Mesenchymal stem cell (in vitro differentiated cells and primary cell): Measurements from ENCODE around the gene HOXC5.

Experiments
- DNase-seq: peaks from one replicate; pipeline ENCODE4 v3.0.0-alpha.2; 2013
- H2AFZ ChIP-seq: one replicate; pipeline ENCODE4 v1.6.1; 2013; ENCODE audit warnings: low read depth, mild to moderate bottlenecking, control low read depth, inconsistent platforms, low read length, moderate library complexity
- H2AK5ac ChIP-seq: 2 replicates; pipeline ENCODE4 v1.6.1; 2013; ENCODE audit warnings: low read length, moderate library complexity, mild to moderate bottlenecking, inconsistent platforms; ENCODE audit not compliant: severe bottlenecking
- H2BK120ac ChIP-seq: one replicate; pipeline ENCODE4 v1.6.1; 2013; ENCODE audit warnings: low read depth, mild to moderate bottlenecking, inconsistent platforms, low read length, moderate library complexity
- H2BK12ac ChIP-seq, 2 experiments: one replicate each; pipeline ENCODE4 v1.6.1; 2013; ENCODE audit warnings: inconsistent platforms in 2 of 2, low read length in 2 of 2, mild to moderate bottlenecking in 2 of 2, moderate library complexity in 2 of 2, control low read depth in 1 of 2
- H2BK15ac ChIP-seq: one replicate; pipeline ENCODE4 v1.6.1; 2013; ENCODE audit warnings: mild to moderate bottlenecking, low read depth, inconsistent platforms; ENCODE audit not compliant: poor library complexity, severe bottlenecking
- H2BK5ac ChIP-seq: 2 replicates; pipeline ENCODE4 v1.6.1; 2013; ENCODE audit warnings: low read depth, mild to moderate bottlenecking, low read length, control low read depth, inconsistent platforms; ENCODE audit not compliant: poor library complexity, severe bottlenecking
- H3K14ac ChIP-seq, 2 experiments: one replicate each; pipeline ENCODE4 v1.6.1; 2013; ENCODE audit warnings: inconsistent platforms in 2 of 2, low read length in 2 of 2, control low read depth in 1 of 2, mild to moderate bottlenecking in 1 of 2, moderate library complexity in 1 of 2
- H3K18ac ChIP-seq, 2 experiments: one replicate each; pipeline ENCODE4 v1.6.1; 2013; ENCODE audit warnings: inconsistent platforms in 2 of 2, low read length in 2 of 2, control low read depth in 1 of 2, low read depth in 1 of 2, mild to moderate bottlenecking in 1 of 2
- H3K23ac ChIP-seq, 2 experiments: one replicate each; pipeline ENCODE4 v1.6.1; 2013; ENCODE audit warnings: inconsistent platforms in 2 of 2, low read length in 2 of 2, mild to moderate bottlenecking in 2 of 2, moderate library complexity in 2 of 2, control low read depth in 1 of 2
- H3K27ac ChIP-seq: 2 replicates; pipeline ENCODE4 v1.5.1; 2013; ENCODE audit warnings: mild to moderate bottlenecking, moderate library complexity, low read length, control low read depth, inconsistent platforms; ENCODE audit not compliant: poor library complexity, severe bottlenecking
- H3K27me3 ChIP-seq, 2 experiments: 2 replicates each; pipeline versions ENCODE4 v1.6.1 to v1.7.0; 2013; ENCODE audit warnings: low read length in 2 of 2, mild to moderate bottlenecking in 2 of 2, moderate library complexity in 2 of 2, control low read depth in 1 of 2, inconsistent platforms in 1 of 2; ENCODE audit not compliant: control insufficient read depth in 1 of 2, insufficient read depth in 1 of 2
- H3K36me3 ChIP-seq, 2 experiments: 2 replicates each; pipeline versions ENCODE4 v1.6.1 to v1.7.0; 2013; ENCODE audit warnings: low read length in 2 of 2, control low read depth in 1 of 2, inconsistent platforms in 1 of 2, low read depth in 1 of 2, mild to moderate bottlenecking in 1 of 2; ENCODE audit not compliant: insufficient read depth in 2 of 2, control insufficient read depth in 1 of 2
- H3K4ac ChIP-seq, 2 experiments: one replicate each; pipeline ENCODE4 v1.6.1; 2013; ENCODE audit warnings: inconsistent platforms in 2 of 2, low read length in 2 of 2, mild to moderate bottlenecking in 2 of 2, moderate library complexity in 2 of 2, control low read depth in 1 of 2, low read depth in 1 of 2
- H3K4me1 ChIP-seq: 2 replicates; pipeline ENCODE4 v1.6.1; 2013; ENCODE audit warnings: low read depth, low read length, control low read depth; ENCODE audit not compliant: control insufficient read depth, insufficient read depth
- H3K4me2 ChIP-seq: 2 replicates; pipeline ENCODE4 v1.6.1; 2013; ENCODE audit warnings: low read length, mild to moderate bottlenecking, inconsistent platforms; ENCODE audit not compliant: poor library complexity, severe bottlenecking
- H3K4me3 ChIP-seq, 2 experiments: 2 replicates each; pipeline versions ENCODE4 v1.5.1 to v1.7.0; 2013; ENCODE audit warnings: low read length in 2 of 2, mild to moderate bottlenecking in 2 of 2, control low read depth in 1 of 2, low read depth in 1 of 2; ENCODE audit not compliant: insufficient read depth in 1 of 2
- H3K79me1 ChIP-seq: replicated peaks from 2 replicates; pipeline ENCODE4 v1.6.1; 2013; ENCODE audit warnings: mild to moderate bottlenecking, control low read depth, low read length, inconsistent platforms; ENCODE audit not compliant: poor library complexity, severe bottlenecking
- H3K9ac ChIP-seq: 2 replicates; pipeline ENCODE4 v1.7.0; 2013; ENCODE audit warnings: mild to moderate bottlenecking, low read length, moderate library complexity
- H3K9me3 ChIP-seq: 2 replicates; pipeline ENCODE4 v1.7.0; 2013; ENCODE audit warnings: mild to moderate bottlenecking, low read length; ENCODE audit not compliant: control insufficient read depth
- H4K8ac ChIP-seq: one replicate; pipeline ENCODE4 v1.6.1; 2013; ENCODE audit warnings: inconsistent platforms, mild to moderate bottlenecking, low read length, moderate library complexity
- H4K91ac ChIP-seq: one replicate; pipeline ENCODE4 v1.6.1; 2013; ENCODE audit warnings: mild to moderate bottlenecking, low read length, inconsistent platforms
- WGBS: methylation state at CpG from one replicate; pipeline ENCODE4 v1.1.7; 2013; ENCODE audit warnings: mixed read lengths; 5-methylcytosine and 5-hydroxymethylcytosine counted together

HOXC5 gene

DNA sequence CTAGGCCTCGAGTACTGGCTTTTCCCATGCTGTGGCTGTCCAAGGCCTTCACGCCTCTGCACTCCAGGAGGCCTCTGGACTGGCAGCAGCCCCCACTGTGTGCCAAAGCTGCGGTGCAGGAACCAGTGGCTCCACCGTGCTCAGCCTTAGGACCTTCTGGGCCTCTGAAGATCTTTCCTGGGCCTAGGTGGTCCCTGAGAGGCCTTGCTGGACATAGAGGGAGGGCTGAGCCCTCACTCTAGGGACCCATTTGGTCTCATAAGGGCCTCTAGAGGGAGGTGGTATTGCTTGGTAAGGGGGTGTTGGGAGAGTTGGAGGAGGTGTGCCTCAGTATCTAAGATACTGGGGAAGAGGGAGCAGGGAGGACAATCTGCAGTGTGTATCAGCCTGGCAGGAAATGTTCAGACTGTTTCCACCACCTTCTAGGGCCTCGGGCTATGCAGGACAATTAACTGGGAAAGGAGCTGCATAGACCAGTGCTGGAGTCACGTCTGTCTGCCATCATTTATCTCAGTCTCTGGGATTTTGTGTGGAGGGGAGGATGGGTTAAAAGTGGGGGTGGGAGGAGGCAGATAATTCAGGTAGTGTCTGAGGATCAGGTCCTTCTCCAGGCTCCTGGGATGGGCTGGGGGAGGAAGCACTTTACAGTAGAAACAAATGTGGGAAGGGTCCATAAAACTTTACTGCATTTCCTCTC is 2.9 kb downstream of the HOXC5 start:
- H2BK12ac ChIP-seq = no peak overlapping the region
- H3K4me1 ChIP-seq = peaks cover 50% of the 10 kb centered on the region
- no peak overlapping the region for H2BK120ac ChIP-seq
- H3K4me3 ChIP-seq = no peak overlapping the region
- no peak overlapping the region for H2BK5ac ChIP-seq
- H3K23ac ChIP-seq = no peak overlapping the region
- WGBS = 65% methylated on average over 6 of the region's 6 CpGs
- H3K36me3 ChIP-seq = peaks cover 0 to 21% of the 10 kb centered on the region in 2 experiments
- no peak overlapping the region for H3K18ac ChIP-seq
- peaks cover 36% of the 10 kb centered on the region for H3K79me1 ChIP-seq
- H3K14ac ChIP-seq = no peak overlapping the region
- H2AFZ ChIP-seq = no peak overlapping the region
- no peak overlapping the region for H4K8ac ChIP-seq
- peak overlapping the region; percentile 4 for H3K27ac ChIP-seq
- no peak overlapping the region for H2BK15ac ChIP-seq
- DNase-seq = no peak
- peaks cover 0 to 4% of the 10 kb centered on the region in 2 experiments for H3K27me3 ChIP-seq
- H3K9me3 ChIP-seq = no peaks in the 10 kb centered on the region
- H2AK5ac ChIP-seq = peak overlapping the region; percentile 35
- H4K91ac ChIP-seq = no peak overlapping the region
- H3K4me2 ChIP-seq = no peak overlapping the region
- no peak overlapping the region for H3K4ac ChIP-seq
- H3K9ac ChIP-seq = peak overlapping the region; percentile 96

DNA sequence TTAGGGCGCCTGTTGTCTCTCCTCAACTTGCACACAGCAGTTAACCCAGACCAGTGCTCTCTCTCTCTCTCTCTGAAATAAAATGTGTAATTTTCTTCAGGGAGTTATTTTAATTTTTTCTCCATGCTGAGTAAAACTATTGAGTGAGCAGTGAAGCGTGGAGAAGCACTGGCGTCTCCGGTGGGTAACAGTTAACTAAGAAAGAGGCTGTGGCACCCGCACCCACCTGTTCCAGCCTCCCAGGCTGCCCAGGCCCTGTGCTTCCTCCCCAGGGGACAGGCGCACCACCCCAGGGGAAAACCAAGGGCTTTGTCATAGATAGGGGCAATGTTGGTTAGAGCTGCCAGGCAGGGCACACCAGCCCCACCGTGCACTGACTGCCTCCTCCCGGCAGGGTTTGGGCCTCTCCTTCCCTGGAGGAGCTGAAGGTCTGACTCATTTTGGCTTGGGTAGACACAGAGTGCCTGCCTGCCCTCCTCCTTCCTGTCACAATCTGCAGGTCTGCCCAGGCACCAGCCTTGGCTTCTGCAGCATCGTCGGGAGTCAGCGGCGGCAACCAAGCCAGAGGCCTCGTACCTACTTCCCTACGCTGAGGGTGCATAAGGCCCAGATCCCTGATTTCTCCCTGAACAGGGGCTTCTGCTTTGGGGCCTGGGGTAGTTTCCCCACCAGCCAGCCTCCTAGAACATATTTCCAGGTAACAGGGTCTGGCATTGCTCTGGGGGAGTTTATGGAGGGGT is 3.9 kb downstream of the HOXC5 start:
- H2AFZ ChIP-seq = no peak overlapping the region
- peak overlapping the region in 1 of 2 experiments; percentile 22 for H3K18ac ChIP-seq
- peak; percentile 37 for DNase-seq
- peak overlapping the region; percentile 96 for H3K9ac ChIP-seq
- no peak overlapping the region for H3K4me3 ChIP-seq
- H3K4me1 ChIP-seq = peaks cover 40% of the 10 kb centered on the region
- no peak overlapping the region for H4K91ac ChIP-seq
- H3K27me3 ChIP-seq = peaks cover 0 to 7% of the 10 kb centered on the region in 2 experiments
- H3K79me1 ChIP-seq = peaks cover 40% of the 10 kb centered on the region
- H2BK120ac ChIP-seq = no peak overlapping the region
- no peak overlapping the region for H3K4ac ChIP-seq
- H3K9me3 ChIP-seq = no peaks in the 10 kb centered on the region
- no peak overlapping the region for H2AK5ac ChIP-seq
- peak overlapping the region in 1 of 2 experiments; percentile 84 for H3K23ac ChIP-seq
- H3K4me2 ChIP-seq = peak overlapping the region; percentile 62
- H2BK5ac ChIP-seq = no peak overlapping the region
- peaks cover 0 to 12% of the 10 kb centered on the region in 2 experiments for H3K36me3 ChIP-seq
- no peak overlapping the region for H2BK12ac ChIP-seq
- WGBS = 65% methylated on average over 14 of the region's 14 CpGs
- peak overlapping the region; percentile 18 for H3K27ac ChIP-seq
- H4K8ac ChIP-seq = no peak overlapping the region
- H3K14ac ChIP-seq = no peak overlapping the region
- H2BK15ac ChIP-seq = no peak overlapping the region

DNA sequence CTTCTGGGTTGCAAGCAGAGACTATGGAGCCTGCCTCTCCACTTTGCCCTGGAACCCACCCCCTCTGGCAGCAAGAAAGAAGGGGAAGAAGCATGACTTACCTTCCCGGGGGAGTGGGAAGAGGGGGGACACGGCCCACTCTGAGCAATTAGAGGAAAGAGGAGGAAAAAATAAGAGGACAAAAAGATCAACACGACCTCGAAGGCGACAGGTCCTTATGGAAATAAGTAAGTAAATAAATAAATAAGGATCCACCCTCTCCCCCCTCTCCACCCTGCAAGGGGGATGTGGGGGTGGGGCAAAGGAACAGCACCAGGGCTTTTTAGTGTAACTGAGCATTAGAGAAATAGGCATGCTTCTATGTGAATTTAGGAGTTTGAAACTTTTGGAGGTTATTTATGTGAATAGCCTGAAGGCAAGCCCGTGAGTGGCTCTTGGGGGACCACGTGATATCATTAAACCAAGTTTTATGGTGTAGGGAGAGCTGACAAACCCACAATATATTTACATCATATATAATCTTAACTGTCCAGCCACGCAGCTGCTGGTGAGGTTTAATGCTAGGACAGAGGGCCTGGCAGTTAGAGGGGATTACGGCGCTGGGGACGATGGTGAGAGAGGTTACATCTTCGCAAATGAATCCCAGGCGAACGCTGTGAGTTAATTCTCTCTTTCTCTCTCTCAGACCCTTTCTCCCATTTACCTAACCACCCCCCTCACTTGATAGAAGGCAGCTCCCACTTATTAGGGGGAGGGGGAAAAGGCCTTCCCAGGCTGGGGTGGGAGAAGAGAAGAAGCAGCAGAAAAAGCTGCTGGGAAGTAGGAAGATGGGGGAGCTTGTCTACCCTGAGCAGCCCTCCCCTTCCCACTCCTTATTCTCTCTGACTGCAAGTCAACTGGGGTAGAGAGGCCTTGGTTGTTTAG is 4.8 kb downstream of the HOXC5 start:
- Histone ChIP-seq H3K9ac (peak overlapping the region; percentile 96), H2BK5ac (no peak overlapping the region), H2AFZ (no peak overlapping the region), H3K27ac (peak overlapping the region; percentile 18), H3K79me1 (peaks cover 42% of the 10 kb centered on the region), H4K8ac (no peak overlapping the region), H2AK5ac (no peak overlapping the region), H3K4ac (no peak overlapping the region), H3K36me3 (peaks cover 0 to 12% of the 10 kb centered on the region in 2 experiments), H3K23ac (no peak overlapping the region), H2BK15ac (no peak overlapping the region), H3K27me3 (peaks cover 0 to 7% of the 10 kb centered on the region in 2 experiments), H4K91ac (no peak overlapping the region), H3K18ac (no peak overlapping the region), H3K9me3 (no peaks in the 10 kb centered on the region), H3K4me3 (no peak overlapping the region), H3K4me1 (peaks cover 37% of the 10 kb centered on the region), H3K14ac (no peak overlapping the region), H3K4me2 (no peak overlapping the region), H2BK120ac (no peak overlapping the region), H2BK12ac (no peak overlapping the region)
- DNase-seq = peak; percentile 43
- WGBS = 36% methylated on average over 6 of the region's 14 CpGs
